ENCODE measurements around the gene B4GALT3.

The B4GALT3 gene

DNA sequence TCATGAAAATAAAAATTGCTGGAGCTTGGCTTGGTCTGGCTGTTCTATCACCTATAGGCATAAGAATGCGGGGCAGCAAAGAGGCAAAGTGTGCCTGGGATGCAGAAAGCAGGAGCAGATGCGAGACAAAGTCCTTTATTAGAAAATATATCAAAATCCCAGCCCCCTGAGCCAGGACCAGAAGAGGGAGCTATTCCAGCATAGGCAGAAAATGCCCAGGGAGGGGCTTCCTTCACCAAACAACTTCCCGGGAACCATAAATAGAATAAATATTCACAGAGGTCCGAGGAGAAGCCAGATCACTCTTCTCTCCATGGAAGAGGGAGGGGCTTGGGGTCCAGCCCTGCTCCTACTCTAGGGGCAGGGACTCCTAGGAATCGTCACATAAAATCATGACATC lies 6.1 kb downstream of the B4GALT3 start:
- no peak overlapping the region for H3K4me3 ChIP-seq (replicated peaks; ENCODE audit: low read depth, low read length)
- DNase-seq (ENCODE audit: extremely low read depth, low read depth): no peak
- TF ChIP-seq, protein P1, sequence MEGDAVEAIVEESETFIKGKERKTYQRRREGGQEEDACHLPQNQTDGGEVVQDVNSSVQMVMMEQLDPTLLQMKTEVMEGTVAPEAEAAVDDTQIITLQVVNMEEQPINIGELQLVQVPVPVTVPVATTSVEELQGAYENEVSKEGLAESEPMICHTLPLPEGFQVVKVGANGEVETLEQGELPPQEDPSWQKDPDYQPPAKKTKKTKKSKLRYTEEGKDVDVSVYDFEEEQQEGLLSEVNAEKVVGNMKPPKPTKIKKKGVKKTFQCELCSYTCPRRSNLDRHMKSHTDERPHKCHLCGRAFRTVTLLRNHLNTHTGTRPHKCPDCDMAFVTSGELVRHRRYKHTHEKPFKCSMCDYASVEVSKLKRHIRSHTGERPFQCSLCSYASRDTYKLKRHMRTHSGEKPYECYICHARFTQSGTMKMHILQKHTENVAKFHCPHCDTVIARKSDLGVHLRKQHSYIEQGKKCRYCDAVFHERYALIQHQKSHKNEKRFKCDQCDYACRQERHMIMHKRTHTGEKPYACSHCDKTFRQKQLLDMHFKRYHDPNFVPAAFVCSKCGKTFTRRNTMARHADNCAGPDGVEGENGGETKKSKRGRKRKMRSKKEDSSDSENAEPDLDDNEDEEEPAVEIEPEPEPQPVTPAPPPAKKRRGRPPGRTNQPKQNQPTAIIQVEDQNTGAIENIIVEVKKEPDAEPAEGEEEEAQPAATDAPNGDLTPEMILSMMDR (IDR thresholded peaks at IDR 0.05; ENCODE audit: low read depth, low read length, missing control alignments): peak; percentile 33

DNA sequence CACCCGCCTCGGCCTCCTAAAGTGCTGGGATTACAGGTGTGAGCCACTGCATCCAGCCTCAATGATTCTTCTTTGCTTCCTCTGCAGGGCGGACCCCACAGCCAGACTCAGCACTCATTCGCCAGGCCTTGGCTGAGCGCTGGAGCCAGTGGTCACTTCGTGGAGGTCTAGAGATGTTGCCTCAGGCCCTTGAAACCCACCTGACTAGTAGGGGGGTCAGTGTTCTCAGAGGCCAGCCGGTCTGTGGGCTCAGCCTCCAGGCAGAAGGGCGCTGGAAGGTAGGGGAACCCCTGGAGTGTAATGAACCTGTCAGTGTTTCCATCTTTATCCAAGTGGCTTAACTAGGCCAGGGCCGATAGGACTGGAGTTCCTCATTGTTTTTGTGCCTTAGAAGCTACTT lies 8.4 kb downstream of the B4GALT3 start:
- TF ChIP-seq, protein P1 (IDR thresholded peaks at IDR 0.05; ENCODE audit: low read depth, low read length, missing control alignments): no peak
- DNase-seq (ENCODE audit: extremely low read depth, low read depth): no peak

DNA sequence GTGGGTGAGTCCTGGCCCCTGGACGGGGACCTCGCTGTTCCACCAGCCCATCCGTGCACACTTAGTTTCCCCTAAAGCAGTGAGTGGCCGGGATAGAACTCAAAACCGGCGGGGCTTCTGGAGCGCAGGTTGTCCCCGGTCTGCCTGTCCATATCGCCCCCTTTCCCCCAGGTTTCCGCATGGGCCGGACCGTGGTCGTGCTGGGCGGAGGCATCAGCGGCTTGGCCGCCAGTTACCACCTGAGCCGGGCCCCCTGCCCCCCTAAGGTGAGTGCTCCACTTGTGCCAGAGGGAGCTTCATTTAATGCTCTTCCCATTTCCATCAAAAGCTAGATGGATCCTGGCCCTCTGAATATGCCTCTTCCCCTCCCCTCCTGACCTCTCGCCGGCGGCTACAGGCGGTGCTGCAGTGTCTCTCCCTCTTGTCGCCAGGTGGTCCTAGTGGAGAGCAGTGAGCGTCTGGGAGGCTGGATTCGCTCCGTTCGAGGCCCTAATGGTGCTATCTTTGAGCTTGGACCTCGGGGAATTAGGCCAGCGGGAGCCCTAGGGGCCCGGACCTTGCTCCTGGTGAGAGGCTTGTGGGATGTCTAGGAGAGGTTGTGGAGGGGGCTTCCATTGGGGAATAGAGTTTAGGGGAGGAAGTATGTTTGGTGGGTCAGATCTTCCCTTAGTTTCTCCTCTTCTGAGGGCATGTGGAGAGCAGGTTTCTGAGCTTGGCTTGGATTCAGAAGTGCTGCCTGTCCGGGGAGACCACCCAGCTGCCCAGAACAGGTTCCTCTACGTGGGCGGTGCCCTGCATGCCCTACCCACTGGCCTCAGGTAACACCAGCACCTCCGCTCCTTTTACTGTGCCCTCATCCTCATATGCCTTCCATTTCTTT lies 10.4 kb downstream of the B4GALT3 start:
- H3K4me3 ChIP-seq (replicated peaks; ENCODE audit: low read depth, low read length): peak overlapping the region; percentile 82
- DNase-seq (ENCODE audit: extremely low read depth, low read depth): no peak
- TF ChIP-seq, protein P1 (IDR thresholded peaks at IDR 0.05; ENCODE audit: low read depth, low read length, missing control alignments): no peak

More for the DNA sequence above, 8.4 kb downstream of the B4GALT3 start:
- no peak overlapping the region for H3K4me3 ChIP-seq (replicated peaks; ENCODE audit: low read depth, low read length)

DNA sequence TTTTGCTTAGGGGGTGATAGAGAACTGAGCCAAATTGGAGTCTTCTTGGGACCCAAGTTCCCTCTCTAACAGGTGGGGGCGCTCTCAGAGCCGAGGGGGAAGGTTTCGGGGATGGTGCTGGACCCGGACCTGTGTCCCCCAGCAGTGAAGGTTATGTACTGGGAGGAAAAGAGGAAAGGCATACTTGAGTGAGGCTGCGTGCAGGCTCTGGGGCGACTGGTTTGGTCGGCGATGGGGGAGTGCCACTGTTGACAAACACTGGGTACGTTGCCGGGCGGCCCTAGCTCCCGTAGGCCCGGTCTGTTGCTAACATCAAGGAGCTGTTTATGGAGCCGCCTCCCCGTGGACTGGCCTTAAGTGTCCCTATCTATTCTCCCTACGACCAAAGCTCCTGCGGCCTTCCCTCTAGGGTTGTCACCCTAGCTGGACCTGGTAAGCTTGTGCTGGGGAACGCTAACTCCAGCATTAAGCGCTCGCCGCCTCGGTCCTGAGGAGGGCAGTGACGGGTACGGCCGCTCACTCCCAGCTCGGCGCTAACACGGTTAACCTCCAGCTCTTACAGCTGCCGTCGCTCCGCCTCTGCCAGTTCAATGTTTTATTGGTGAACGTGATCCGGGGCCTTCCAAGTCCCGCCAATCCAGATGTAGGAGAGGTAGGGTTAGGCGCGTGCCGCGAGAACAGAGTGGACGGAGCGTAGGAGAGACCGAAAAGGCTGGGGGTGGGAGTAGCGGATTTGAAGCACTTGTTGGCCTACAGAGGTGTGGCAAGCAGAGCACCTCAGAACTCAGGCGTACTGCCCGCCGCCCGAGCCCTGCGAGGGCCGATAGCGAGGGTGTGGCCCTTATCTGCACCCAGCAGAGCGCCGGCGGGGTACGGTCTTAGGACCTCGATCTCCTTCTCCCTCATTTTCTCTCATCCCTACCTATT lies 11.3 kb downstream of the B4GALT3 start, which contains the start of gene PPOX:
PPOX (plus strand) TSS at position 685 of the 927 bp plus-strand sequence. CDS start 422 bp downstream, outside the sequence.
- TF ChIP-seq, protein P1 (IDR thresholded peaks at IDR 0.05; ENCODE audit: low read depth, low read length, missing control alignments): peak; percentile 48
- peak; percentile 92 for DNase-seq (ENCODE audit: extremely low read depth, low read depth)

DNA sequence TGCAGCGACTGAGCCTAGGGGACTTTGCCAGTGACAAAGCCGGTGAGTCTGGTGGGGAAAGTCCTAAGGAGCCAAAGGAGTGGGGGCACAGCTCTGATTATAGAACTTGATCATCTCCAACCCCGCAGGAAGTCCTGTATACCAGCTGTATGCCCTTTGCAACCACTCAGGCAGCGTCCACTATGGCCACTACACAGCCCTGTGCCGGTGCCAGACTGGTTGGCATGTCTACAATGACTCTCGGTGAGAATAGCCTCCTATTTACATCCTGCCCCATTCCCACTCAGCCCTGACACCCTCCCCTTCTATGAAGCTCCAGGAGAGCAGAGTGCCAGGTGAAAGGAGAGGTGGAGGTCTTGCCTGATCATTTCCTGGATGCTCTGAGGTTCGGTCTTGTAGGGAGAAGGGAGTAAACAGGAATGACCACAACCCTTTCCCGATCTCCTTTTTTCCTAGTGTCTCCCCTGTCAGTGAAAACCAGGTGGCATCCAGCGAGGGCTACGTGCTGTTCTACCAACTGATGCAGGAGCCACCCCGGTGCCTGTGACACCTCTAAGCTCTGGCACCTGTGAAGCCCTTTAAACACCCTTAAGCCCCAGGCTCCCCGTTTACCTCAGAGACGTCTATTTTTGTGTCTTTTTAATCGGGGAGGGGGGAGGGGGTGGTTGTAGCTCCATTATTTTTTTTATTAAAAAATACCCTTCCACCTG lies 12.3 kb downstream of the B4GALT3 start:
- DNase-seq (ENCODE audit: extremely low read depth, low read depth): no peak
- TF ChIP-seq, protein P1 (IDR thresholded peaks at IDR 0.05; ENCODE audit: low read depth, low read length, missing control alignments): no peak
- H3K4me3 ChIP-seq (replicated peaks; ENCODE audit: low read depth, low read length): peak overlapping the region; percentile 82

More for the DNA sequence above, 11.3 kb downstream of the B4GALT3 start, which contains the start of gene PPOX:
- H3K4me3 ChIP-seq (replicated peaks; ENCODE audit: low read depth, low read length): peak within 1 kb of the TSS; percentile 82

DNA sequence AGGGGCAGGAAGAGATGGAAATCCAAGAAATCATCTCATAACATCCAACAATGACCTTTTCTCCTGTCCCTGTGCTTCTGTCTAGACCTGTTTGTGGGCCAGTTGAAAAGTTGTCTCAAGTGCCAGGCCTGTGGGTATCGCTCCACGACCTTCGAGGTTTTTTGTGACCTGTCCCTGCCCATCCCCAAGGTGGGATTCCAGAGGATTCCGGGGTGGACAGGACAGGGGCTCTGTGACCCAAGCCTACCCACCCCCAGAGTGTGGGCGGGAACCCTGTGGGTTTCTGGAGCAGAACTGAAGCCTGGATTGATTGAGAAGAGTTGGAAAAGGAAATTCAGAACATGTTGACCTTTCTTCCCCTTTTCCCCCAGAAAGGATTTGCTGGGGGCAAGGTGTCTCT lies 13.5 kb downstream of the B4GALT3 start:
- no peak overlapping the region for H3K4me3 ChIP-seq (replicated peaks; ENCODE audit: low read depth, low read length)
- TF ChIP-seq, protein P1 (IDR thresholded peaks at IDR 0.05; ENCODE audit: low read depth, low read length, missing control alignments): no peak
- no peak for DNase-seq (ENCODE audit: extremely low read depth, low read depth)
